AG09319 (cell line): ENCODE results near the gene CPNE8.

Source experiments
- DNase-seq: peaks from one replicate; pipeline ENCODE4 v3.0.0-alpha.2; 2010; ENCODE audit warnings: low read depth; ENCODE audit errors: extremely low read depth
- CTCF ChIP-seq: IDR thresholded peaks from 2 replicates; pipeline ENCODE4 v1.5.1; 2011; ENCODE audit warnings: low read depth, mild to moderate bottlenecking, inconsistent platforms, low read length, moderate library complexity

Gene CPNE8

GRCh38 chr12:38788106-38788505, 117.3 kb downstream of the CPNE8 start:
- TF ChIP-seq CTCF: no peak
- no peak for DNase-seq

GRCh38 chr12:38785381-38785780, 120.0 kb downstream of the CPNE8 start:
- TF ChIP-seq CTCF: no peak
- DNase-seq: no peak

GRCh38 chr12:38783304-38783703, 122.1 kb downstream of the CPNE8 start:
- DNase-seq: no peak
- no peak for TF ChIP-seq CTCF

- DNase-seq: no peak
- TF ChIP-seq CTCF: no peak
Observed at GRCh38 chr12:38782359-38782758, 123.0 kb downstream of the CPNE8 start.

GRCh38 chr12:38776647-38777046, 128.7 kb downstream of the CPNE8 start:
- TF ChIP-seq CTCF: no peak
- DNase-seq: no peak

GRCh38 chr12:38775457-38775856, 129.9 kb downstream of the CPNE8 start:
- TF ChIP-seq CTCF: no peak
- no peak for DNase-seq

GRCh38 chr12:38772437-38772836, 133.0 kb downstream of the CPNE8 start:
- no peak for DNase-seq
- no peak for TF ChIP-seq CTCF
